HG03521 (cell line): Measurements from ENCODE around the gene GRK5.

Experiments
- ATAC-seq: cut with Tn5 transposase; IDR thresholded peaks from one replicate; pipeline ENCODE4 v1.9.1; 2021; ENCODE audit warnings: mild to moderate bottlenecking, moderate library complexity; ENCODE audit not compliant: unreplicated experiment

The GRK5 gene

DNA sequence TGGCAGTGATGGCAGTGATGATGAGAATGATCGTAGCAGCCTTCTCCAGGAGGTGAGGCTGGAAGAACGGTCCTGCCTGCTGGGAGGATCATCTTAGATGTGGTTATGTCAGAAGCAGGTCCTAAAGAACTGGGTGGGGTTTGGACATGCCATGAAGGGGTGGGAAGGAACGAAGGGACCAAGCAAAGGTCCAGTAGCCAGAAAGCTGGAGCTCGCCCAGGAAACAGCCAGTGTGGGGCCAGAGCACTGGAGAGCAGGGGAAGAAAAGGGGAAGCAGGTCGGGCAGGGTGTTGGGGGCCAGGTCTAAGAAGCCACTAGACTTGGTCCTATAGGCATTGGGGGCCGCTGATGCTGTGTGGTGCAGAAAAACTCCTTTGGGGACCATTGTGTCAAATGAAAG is 207.8 kb downstream of the GRK5 start:
- ATAC-seq = no peak

DNA sequence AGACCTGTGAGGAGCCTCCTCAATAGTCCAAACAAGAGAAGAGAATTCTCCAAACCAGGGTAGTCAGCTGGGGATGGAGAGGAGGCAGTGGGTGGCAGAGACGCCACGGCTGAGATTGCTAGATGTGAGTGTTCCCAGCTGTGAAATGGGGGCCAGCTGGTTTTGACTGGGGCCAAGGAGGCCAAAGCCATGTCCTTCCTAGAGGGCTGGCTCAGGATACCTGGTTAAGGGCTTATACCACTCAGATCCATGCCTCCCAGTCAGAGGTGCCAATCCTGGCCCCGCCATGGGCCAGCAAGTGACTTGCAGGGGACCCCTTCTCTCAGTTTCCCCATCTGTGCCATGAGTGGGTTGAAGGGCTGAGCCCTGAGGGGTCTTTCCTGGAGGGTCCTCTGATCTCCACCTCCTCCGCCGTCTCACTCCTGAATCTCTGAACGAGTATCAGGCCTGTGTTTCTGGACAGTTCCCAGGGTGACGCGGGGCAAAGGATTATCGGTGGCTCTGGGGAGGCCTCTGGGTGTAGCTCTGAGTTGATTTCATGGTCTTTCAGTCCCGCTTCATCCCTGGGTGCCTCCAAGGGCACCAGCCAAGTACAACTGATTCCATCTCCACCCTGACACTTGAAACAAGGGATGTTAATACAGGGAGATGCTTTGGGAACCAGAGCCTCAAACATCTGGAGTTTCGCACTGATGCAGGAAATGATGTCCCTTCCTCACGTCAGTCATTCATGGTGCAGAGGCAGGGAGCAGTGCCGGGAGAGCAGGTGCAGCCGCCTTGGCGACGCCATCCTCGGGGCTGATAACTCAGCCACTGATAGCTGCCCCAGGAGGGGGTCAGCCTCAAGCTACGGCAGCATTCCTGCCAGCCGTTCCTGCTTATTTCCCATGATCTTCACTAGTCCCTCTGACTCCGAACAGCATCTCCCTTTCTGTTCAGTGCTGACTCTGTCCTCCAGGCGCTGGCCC is 208.4 kb downstream of the GRK5 start:
- no peak for ATAC-seq

DNA sequence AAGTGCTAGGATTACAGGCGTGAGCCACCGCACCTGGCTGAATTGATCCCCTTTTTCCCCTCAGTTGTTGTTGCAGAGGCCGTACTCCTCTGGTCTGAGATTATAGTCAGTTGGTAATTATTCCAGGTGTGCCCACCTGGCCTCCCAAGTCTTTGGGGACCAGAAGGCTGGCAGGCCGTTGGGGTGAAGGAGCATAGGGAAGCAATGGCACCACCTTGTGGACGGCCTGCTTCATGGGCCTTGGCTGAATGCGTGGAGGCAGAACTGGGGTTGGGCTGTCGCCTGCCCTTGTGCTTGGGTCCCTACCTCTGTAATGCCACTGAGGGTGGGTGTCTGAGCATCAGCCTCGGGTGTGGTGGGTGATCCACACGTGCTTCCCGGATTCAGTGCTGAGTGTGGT is 209.5 kb downstream of the GRK5 start:
- no peak for ATAC-seq

GRCh38 chr10:119417852-119418251 is 210.5 kb downstream of the GRK5 start:
- no peak for ATAC-seq

GRCh38 chr10:119418362-119418761 is 211.0 kb downstream of the GRK5 start:
- ATAC-seq = no peak

DNA sequence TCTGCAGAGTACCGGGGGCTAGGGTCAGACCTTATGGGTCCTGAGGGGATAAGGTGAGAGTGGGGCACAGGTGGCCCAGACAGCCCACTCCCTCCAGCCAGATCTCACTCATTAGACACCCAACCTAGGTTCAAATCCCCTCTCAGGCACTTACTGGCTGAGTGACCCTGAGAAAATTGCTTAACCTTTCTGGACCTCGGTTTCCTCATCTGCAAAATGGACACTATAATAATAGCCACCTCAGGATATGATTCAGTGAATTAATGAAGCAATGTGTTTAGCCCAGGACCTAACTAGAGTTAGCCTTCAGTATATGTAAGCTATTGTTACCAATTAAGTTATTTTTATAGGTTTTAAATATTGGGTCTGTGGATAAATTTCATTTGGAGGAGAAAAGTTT is 212.6 kb downstream of the GRK5 start:
- no peak for ATAC-seq

DNA sequence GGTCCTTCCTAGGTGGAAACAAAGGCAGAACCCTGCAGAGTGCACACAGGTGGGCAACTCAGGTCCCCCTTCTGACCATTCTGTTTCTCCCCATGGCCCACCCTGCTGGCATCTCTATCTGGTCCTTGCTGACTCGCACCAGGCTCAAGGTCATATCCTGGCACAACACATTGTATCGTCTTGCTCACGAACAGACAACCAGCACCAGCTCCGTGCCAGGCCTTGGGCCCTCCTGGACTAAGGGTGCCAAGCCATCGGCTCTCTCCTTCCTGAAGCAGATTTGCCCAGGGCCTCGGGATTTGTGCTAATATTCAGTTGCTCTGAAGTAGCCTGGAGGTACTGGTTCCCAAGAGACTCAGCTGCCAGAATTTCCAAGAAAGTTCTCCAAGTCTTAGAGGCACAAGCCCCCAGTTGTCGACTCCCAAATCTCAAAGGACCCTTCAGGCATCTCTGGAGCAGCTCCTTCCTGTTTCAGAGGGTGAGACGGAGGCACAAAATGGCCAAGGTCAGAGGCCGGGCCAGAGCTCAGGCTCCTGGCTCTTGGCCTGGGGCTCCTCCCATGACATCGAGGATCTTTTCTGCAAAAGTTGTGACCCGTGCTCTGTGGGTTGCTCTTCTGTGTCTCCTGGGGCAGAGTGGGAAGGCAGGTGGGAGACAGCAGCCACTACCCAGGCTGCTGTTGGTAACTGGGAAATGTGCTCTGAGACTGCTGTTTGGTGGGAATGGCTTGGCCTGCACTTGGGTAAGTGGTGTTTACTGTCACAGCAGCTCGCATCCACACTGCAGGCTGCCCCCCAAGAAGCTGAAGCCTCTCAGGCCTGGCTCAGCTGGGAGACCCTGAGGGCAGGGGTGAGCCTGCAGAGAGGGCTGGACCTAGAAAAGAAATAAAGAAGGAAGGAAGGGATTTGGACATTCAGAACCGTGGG is 213.8 kb downstream of the GRK5 start:
- ATAC-seq = no peak

DNA sequence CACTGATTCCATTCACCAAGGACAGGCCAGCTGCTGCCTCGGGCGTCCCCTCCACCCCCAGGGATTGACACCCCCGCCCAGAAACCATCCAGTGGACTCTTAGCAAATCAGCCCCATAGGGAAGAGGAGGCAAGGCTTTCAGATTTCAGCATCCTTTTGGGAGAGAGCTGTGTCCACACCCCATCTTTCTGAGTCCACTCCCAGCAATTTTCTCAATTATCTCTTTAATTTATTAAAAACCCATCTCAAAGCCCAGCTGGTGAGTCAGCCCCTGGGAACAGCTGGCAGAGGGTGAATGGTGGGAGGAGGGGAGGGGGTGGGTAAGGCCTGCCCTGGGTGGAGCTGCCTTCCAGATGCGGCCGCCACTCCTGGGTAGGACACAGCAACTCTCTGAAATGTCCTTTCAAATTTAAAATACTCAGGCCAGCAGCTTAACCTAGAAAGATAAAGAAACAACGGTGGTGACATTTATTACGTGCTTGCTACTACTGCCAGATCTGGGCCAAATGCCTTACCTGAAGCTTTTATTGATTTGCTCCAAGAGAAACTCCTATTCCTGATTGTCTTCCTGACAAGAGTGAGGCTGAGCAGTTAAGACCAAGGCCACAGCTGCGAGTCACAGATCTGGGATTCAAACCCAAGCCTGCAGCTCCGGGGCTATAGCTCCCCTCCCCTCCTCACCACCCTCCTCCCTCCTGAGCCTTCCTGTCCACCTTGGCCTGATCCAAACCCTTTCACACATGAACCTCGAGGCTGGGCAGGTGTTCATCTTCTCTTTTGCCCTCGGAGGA is 214.7 kb downstream of the GRK5 start:
- no peak for ATAC-seq

GRCh38 chr10:119422682-119423509 is 215.5 kb downstream of the GRK5 start:
- ATAC-seq = no peak

- ATAC-seq = no peak
Observed at GRCh38 chr10:119423510-119424257, 216.3 kb downstream of the GRK5 start.

- no peak for ATAC-seq
Observed at GRCh38 chr10:119424258-119424975, 217.0 kb downstream of the GRK5 start.

- ATAC-seq = no peak
Observed at GRCh38 chr10:119425102-119425880, 217.9 kb downstream of the GRK5 start.

GRCh38 chr10:119425881-119426170 is 218.5 kb downstream of the GRK5 start:
- ATAC-seq = no peak

DNA sequence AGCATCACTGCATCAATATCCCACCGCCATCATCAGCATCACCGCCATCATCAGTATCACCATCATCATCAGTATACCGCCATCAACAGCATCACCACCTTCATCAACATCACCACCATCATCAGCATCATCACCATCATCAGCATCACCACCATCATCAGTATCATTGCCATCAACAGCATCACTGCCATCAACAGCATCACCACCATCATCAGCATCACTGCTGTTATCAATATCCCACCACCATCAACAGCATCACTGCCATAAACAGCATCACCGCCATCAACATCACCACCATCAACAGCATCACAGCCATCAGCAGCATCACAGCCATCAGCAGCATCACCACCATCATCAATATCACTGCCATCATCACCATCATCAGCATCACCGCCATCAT is 219.3 kb downstream of the GRK5 start:
- ATAC-seq = no peak

DNA sequence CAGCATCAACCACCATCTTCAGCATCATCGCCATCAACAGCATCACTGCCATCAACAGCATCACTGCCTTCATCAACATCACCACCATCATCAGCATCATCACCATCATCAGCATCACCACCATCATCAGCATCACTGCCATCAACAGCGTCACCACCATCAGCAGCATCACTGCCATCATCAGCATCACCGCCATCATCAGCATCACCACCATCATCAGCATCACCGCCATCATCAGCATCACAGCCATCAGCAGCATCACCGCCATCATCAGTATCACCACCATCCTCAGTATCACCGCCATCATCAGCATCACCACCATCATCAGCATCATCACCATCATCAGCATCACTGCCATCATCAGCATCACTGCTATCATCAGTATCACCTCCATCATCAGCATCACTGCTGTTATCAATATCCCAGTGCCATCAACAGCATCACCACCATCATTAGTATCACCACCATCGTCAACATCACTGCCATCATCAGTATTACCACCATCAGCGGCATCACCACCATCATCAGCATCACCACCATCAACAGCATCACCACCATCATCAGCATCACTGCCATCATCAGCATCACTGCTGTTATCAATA is 220.0 kb downstream of the GRK5 start:
- ATAC-seq = no peak

GRCh38 chr10:119428789-119429188 is 221.4 kb downstream of the GRK5 start:
- ATAC-seq = no peak

GRCh38 chr10:119429771-119430170 is 222.4 kb downstream of the GRK5 start:
- ATAC-seq = no peak
